GM12891 (cell line): ENCODE measurements around the gene RPS6KA2.

Experiments used
- PAX5 ChIP-seq: IDR thresholded peaks from 2 replicates; pipeline ENCODE4 v1.6.1; 2011; ENCODE audit warnings: low read length, moderate library complexity, mild to moderate bottlenecking; ENCODE audit not compliant: insufficient read depth, severe bottlenecking
- POLR2A ChIP-seq: IDR thresholded peaks from 2 replicates; pipeline ENCODE4 v1.6.1; 2011; ENCODE audit warnings: low read depth, low read length, control low read depth
- POLR2AphosphoS5 ChIP-seq: IDR thresholded peaks from 2 replicates; pipeline ENCODE4 v1.6.1; 2011; ENCODE audit warnings: low read depth, low read length, control low read depth

DNA sequence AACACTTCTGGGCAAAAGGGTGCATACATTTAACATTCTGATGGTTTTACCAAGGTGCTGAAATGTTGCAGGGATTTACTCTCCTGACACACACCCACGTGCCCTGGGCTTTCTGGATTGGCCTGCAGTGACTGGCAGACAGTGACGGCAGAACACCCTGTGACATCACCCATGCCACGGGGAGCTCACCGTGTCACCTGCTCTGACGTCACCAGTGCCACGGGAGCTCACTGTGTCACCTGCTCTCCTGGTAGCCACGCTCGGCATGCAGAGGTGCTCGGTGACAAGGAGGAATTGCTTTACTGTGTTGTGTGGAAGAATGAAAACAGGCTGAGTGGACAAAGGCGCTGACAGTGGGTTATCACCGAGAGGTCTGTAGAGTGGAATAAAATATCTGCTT is 139.9 kb downstream of the RPS6KA2 start:
- TF ChIP-seq POLR2A (no peak), POLR2AphosphoS5 (no peak), PAX5 (no peak)
